CD14-positive monocyte (primary cell): ENCODE data around the gene CRABP2. TPM values are rescaled to one million over a fixed set of nuclear protein-coding genes. Genes with fewer than 3 reads are reported as not detected.

Experiments
- DNase-seq, 3 donors: peaks; one replicate each; pipeline ENCODE4 v3.0.0-alpha.2; 2011 to 2022
- H2AFZ ChIP-seq: 2 replicates; pipeline ENCODE4 v1.6.0; 2012; ENCODE audit warnings: mild to moderate bottlenecking, low read depth, low read length, inconsistent platforms; ENCODE audit not compliant: insufficient read depth, poor library complexity, severe bottlenecking
- H3K27ac ChIP-seq, 2 donors: 1 replicate in 1 of 2; 2 replicates in 1 of 2; pipeline ENCODE4 v1.5.1; 2012 to 2013; ENCODE audit warnings: low read length in 2 of 2, control low read depth in 1 of 2, inconsistent platforms in 1 of 2, low read depth in 1 of 2, mild to moderate bottlenecking in 1 of 2
- H3K27me3 ChIP-seq, 2 donors: one replicate each; pipeline versions ENCODE4 v1.6.0 to v1.6.1; 2011 to 2013; ENCODE audit warnings: low read length in 2 of 2; ENCODE audit not compliant: control insufficient read depth in 2 of 2, insufficient read depth in 2 of 2
- H3K36me3 ChIP-seq, 2 donors: replicated peaks in 1 of 2; 1 replicate in 1 of 2; 2 replicates in 1 of 2; pipeline versions ENCODE4 v1.5.1 to v1.6.1; 2012 to 2013; ENCODE audit warnings: low read length in 2 of 2, control low read depth in 1 of 2, inconsistent platforms in 1 of 2, mild to moderate bottlenecking in 1 of 2; ENCODE audit not compliant: insufficient read depth in 2 of 2, control insufficient read depth in 1 of 2
- H3K4me1 ChIP-seq, 2 donors: 1 replicate in 1 of 2; 2 replicates in 1 of 2; pipeline versions ENCODE4 v1.5.1 to v1.6.1; 2012 to 2013; ENCODE audit warnings: low read length in 2 of 2, control low read depth in 1 of 2, inconsistent platforms in 1 of 2, mild to moderate bottlenecking in 1 of 2, moderate library complexity in 1 of 2; ENCODE audit not compliant: insufficient read depth in 2 of 2, control insufficient read depth in 1 of 2
- H3K4me2 ChIP-seq: replicated peaks from 2 replicates; pipeline ENCODE3; 2012; ENCODE audit warnings: low read length, moderate library complexity, mild to moderate bottlenecking; ENCODE audit not compliant: poor library complexity, severe bottlenecking; ENCODE audit errors: extremely low read depth
- H3K4me3 ChIP-seq, 3 experiments: fragments of 200-600 bp in 1 of 3; sonication (generic) in 1 of 3; replicated peaks in 1 of 3; 1 replicate in 2 of 3; 2 replicates in 1 of 3; pipeline ENCODE4 v1.5.1; 2011 to 2013; ENCODE audit warnings: low read length in 3 of 3, mild to moderate bottlenecking in 3 of 3, control low read depth in 2 of 3, low read depth in 2 of 3, inconsistent platforms in 1 of 3, moderate library complexity in 1 of 3
- H3K79me2 ChIP-seq: 2 replicates; pipeline ENCODE4 v1.6.0; 2012; ENCODE audit warnings: mild to moderate bottlenecking, control low read depth, inconsistent platforms, low read length, moderate library complexity; ENCODE audit not compliant: insufficient read depth
- H3K9ac ChIP-seq: 2 replicates; pipeline ENCODE4 v1.6.0; 2017; ENCODE audit warnings: low read length, mild to moderate bottlenecking; ENCODE audit not compliant: insufficient read depth, poor library complexity, severe bottlenecking
- H3K9me3 ChIP-seq, 2 donors: replicated peaks in 1 of 2; 1 replicate in 1 of 2; 2 replicates in 1 of 2; pipeline versions ENCODE4 v1.5.1 to v1.6.1; 2012 to 2013; ENCODE audit warnings: low read length in 2 of 2, control low read depth in 1 of 2; ENCODE audit not compliant: control insufficient read depth in 1 of 2, insufficient read depth in 1 of 2
- H4K20me1 ChIP-seq: 2 replicates; pipeline ENCODE4 v1.6.0; 2012; ENCODE audit warnings: mild to moderate bottlenecking, low read length, control low read depth, moderate library complexity; ENCODE audit not compliant: insufficient read depth
- H3K27ac Mint-ChIP-seq, 7 donors: one replicate each; pipeline ENCODE4 v1.8.0; 2020; ENCODE audit warnings: mild to moderate bottlenecking in 7 of 7, mixed read lengths in 7 of 7, moderate library complexity in 6 of 7, inconsistent platforms in 2 of 7
- H3K27me3 Mint-ChIP-seq, 3 donors: one replicate each; pipeline ENCODE4 v1.8.0; 2021 to 2022; ENCODE audit warnings: low read depth in 3 of 3, mild to moderate bottlenecking in 3 of 3, mixed read lengths in 3 of 3, moderate library complexity in 3 of 3, inconsistent platforms in 1 of 3
- H3K36me3 Mint-ChIP-seq, 2 donors: one replicate each; pipeline ENCODE4 v1.8.0; 2020; ENCODE audit warnings: mixed read lengths in 2 of 2, inconsistent platforms in 1 of 2, mild to moderate bottlenecking in 1 of 2
- H3K4me1 Mint-ChIP-seq: one replicate; pipeline ENCODE4 v1.8.0; 2020; ENCODE audit warnings: mild to moderate bottlenecking, mixed read lengths
- H3K4me3 Mint-ChIP-seq, 2 donors: one replicate each; pipeline ENCODE4 v1.8.0; 2020; ENCODE audit warnings: mild to moderate bottlenecking in 2 of 2, mixed read lengths in 2 of 2, moderate library complexity in 1 of 2
- H3K9me3 Mint-ChIP-seq, 7 donors: one replicate each; pipeline ENCODE4 v1.8.0; 2020 to 2022; ENCODE audit warnings: mixed read lengths in 7 of 7, mild to moderate bottlenecking in 6 of 7, moderate library complexity in 6 of 7, inconsistent platforms in 2 of 7
- WGBS: methylation state at CpG from one replicate; pipeline ENCODE4 v1.1.5; 2013; ENCODE audit warnings: missing lambda C conversion rate; ENCODE audit not compliant: insufficient coverage; 5-methylcytosine and 5-hydroxymethylcytosine counted together
- intact Hi-C, 2 donors: fragments of 100-400 bp; cut with micrococcal nuclease; formaldehyde crosslinking; loops; one replicate each; pipeline versions ENCODE4 v1.15.0 to v1.15.1; 2023
- polyA plus RNA-seq, 3 donors: library from polyadenylated mRNA; depleted of rRNA in 1 of 3; unstranded in 2 of 3; stranded (reverse) in 1 of 3; fragments of 300-500 nt in 2 of 3; fragments of >200 nt in 1 of 3; fragmentation: Illumina TruSeq in 2 of 3; gene quantifications; 1 replicate in 2 of 3; 2 replicates in 1 of 3; pipeline ENCODE4 v1.2.3, GENCODE V29; 2012 to 2021
- TF ChIP-seq, protein P1 (sequence below): fragments of 200-600 bp; IDR thresholded peaks from one replicate; pipeline ENCODE4 v1.8.0; 2022; ENCODE audit warnings: antibody characterized with exemption, mild to moderate bottlenecking

CRABP2 gene
- polyA plus RNA-seq, 3 donors = 0.23 to 1.8 TPM; not detected in 1

GRCh38 chr1:156665539-156665938 lies 39.8 kb downstream of the CRABP2 start:
- peaks cover 48 to 59% of the 10 kb centered on the region in 2 donors for H3K4me1 ChIP-seq

DNA sequence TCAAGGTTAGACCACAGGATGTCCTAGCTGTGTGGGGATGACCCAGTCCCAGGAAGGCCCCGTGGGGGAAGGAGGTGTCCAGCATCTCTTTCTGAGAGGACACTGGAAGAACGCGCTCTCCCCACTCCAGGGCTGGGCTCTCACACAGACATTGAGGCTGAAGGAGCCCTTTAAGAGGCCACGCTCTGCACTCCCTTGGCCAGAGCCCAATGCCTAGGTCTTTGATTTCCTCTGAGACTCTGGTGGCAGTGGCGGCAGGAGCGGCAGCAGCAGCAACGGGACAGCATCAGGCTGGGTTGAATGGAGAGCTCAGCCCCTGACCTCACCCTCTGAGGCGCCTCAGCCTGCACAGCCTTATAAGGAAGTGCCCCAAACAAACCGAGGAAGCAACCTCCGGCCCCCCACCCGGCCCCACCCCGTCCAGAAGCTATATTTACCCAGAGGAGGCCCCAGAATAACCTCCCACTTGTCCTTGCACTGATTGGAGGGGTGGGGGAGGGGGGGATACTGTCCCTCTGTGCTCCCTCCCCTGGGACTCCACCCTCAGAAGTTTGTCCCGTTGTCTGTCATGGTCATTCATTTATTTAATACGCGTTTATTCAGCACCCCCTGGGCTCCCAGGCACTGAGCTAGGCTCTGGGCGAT lies 40.5 kb downstream of the CRABP2 start:
- Histone ChIP-seq H3K36me3 (no peaks in the 10 kb centered on the region), H3K4me1 (peaks cover 55 to 66% of the 10 kb centered on the region in 2 donors), H3K9ac (no peak overlapping the region), H3K9me3 (no peaks in the 10 kb centered on the region), H3K27me3 (peaks cover 0 to 7% of the 10 kb centered on the region in 2 donors), H3K79me2 (no peaks in the 10 kb centered on the region), H3K4me2 (peak overlapping the region; percentile 48), H4K20me1 (no peaks in the 10 kb centered on the region), H3K4me3 (peak overlapping the region in 1 of 3 experiments; percentile 40), H2AFZ (no peak overlapping the region), H3K27ac (no peak overlapping the region)
- Mint-ChIP-seq H3K27ac (no peak overlapping the region), H3K4me3 (peak overlapping the region in 1 of 2 donors; percentile 79), H3K27me3 (peaks cover 12 to 40% (median 21%) of the 10 kb centered on the region in 3 donors), H3K9me3 (peaks cover 0 to under 1% (median 0%) of the 10 kb centered on the region in 7 donors), H3K36me3 (no peaks in the 10 kb centered on the region), H3K4me1 (peaks cover 56% of the 10 kb centered on the region)
- WGBS = 35% methylated on average over 11 of the region's 16 CpGs
- TF ChIP-seq, protein P1, sequence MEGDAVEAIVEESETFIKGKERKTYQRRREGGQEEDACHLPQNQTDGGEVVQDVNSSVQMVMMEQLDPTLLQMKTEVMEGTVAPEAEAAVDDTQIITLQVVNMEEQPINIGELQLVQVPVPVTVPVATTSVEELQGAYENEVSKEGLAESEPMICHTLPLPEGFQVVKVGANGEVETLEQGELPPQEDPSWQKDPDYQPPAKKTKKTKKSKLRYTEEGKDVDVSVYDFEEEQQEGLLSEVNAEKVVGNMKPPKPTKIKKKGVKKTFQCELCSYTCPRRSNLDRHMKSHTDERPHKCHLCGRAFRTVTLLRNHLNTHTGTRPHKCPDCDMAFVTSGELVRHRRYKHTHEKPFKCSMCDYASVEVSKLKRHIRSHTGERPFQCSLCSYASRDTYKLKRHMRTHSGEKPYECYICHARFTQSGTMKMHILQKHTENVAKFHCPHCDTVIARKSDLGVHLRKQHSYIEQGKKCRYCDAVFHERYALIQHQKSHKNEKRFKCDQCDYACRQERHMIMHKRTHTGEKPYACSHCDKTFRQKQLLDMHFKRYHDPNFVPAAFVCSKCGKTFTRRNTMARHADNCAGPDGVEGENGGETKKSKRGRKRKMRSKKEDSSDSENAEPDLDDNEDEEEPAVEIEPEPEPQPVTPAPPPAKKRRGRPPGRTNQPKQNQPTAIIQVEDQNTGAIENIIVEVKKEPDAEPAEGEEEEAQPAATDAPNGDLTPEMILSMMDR = no peak
- DNase-seq = peak; percentile 29 to 52 (median 33)
- intact Hi-C loops = loop anchor here in 1 of 2 donors (5.0 kb wide), 1 partner anchor 62 kb away; the partner anchor contains the start of genes ISG20L2 and METTL25B

More at GRCh38 chr1:156665539-156665938, 39.8 kb downstream of the CRABP2 start:
- no peaks in the 10 kb centered on the region for H3K36me3 ChIP-seq
- no peaks in the 10 kb centered on the region for H4K20me1 ChIP-seq
- Mint-ChIP-seq H3K36me3 (no peaks in the 10 kb centered on the region), H3K27ac (no peak overlapping the region), H3K4me1 (peaks cover 50% of the 10 kb centered on the region), H3K4me3 (peak overlapping the region in 1 of 2 donors; percentile 79), H3K9me3 (no peaks in the 10 kb centered on the region), H3K27me3 (peaks cover 16 to 46% (median 25%) of the 10 kb centered on the region in 3 donors)
- no peak overlapping the region for H3K4me3 ChIP-seq
- H3K27ac ChIP-seq = no peak overlapping the region
- no peak for DNase-seq
- intact Hi-C loops = no loop called here
- H3K9me3 ChIP-seq = no peaks in the 10 kb centered on the region
- peak overlapping the region; percentile 48 for H3K4me2 ChIP-seq
- 97% methylated on average over 3 of the region's 3 CpGs for WGBS
- H2AFZ ChIP-seq = no peak overlapping the region
- no peaks in the 10 kb centered on the region for H3K79me2 ChIP-seq
- peaks cover 0 to 7% of the 10 kb centered on the region in 2 donors for H3K27me3 ChIP-seq
- H3K9ac ChIP-seq = no peak overlapping the region
- TF ChIP-seq, protein P1 = no peak
